ENCODE data around the gene COL6A1.
"Not testable (repeated sequence)": the region's sequence is repeated elsewhere in the genome, so short reads cannot be mapped to it uniquely, and the experiment has no call there.

COL6A1 gene

DNA sequence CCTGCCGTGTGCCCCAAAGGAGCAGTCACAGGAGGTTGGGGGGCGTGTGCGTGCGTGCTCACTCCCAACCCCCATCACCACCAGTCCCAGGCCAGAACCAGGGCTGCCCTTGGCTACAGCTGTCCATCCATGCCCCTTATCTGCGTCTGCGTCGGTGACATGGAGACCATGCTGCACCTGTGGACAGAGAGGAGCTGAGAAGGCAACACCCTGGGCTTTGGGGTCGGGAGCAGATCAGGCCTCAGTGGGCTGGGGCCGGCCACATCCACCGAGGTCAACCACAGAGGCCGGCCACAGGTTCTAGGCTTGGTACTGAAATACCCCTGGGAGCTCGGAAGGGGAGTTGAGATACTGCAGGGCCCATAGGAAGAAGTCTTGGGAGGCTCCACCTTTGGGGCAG is 23.5 kb downstream of the COL6A1 start:
- TF ChIP-seq ZFX (IDR thresholded peaks at IDR 0.05; ENCODE audit: borderline replicate concordance), result no peak
- TF ChIP-seq, protein P1, sequence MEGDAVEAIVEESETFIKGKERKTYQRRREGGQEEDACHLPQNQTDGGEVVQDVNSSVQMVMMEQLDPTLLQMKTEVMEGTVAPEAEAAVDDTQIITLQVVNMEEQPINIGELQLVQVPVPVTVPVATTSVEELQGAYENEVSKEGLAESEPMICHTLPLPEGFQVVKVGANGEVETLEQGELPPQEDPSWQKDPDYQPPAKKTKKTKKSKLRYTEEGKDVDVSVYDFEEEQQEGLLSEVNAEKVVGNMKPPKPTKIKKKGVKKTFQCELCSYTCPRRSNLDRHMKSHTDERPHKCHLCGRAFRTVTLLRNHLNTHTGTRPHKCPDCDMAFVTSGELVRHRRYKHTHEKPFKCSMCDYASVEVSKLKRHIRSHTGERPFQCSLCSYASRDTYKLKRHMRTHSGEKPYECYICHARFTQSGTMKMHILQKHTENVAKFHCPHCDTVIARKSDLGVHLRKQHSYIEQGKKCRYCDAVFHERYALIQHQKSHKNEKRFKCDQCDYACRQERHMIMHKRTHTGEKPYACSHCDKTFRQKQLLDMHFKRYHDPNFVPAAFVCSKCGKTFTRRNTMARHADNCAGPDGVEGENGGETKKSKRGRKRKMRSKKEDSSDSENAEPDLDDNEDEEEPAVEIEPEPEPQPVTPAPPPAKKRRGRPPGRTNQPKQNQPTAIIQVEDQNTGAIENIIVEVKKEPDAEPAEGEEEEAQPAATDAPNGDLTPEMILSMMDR (IDR thresholded peaks at IDR 0.05), result no peak
- H3K27ac ChIP-seq, result no peak overlapping the region

DNA sequence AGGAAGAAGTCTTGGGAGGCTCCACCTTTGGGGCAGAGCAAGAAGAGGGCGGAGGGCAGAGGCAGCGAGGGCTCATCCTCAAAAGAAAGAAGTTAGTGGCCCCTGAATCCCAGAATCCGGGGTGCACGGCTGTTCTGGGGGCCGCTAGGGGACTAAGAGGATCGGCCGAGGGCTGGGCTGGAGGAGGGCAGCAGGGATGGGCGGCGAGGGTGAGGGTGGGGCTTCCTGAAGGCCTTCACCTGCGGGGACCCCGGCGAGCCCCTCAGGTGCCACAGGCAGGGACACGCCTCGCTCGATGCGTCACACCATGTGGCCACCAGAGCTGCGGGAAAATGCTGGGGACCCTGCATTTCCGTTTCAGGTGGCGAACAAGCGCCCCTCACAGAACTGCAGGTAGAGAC is 23.9 kb downstream of the COL6A1 start:
- H3K27ac ChIP-seq, result no peak overlapping the region
- TF ChIP-seq, protein P1 (IDR thresholded peaks at IDR 0.05), result no peak
- TF ChIP-seq ZFX (IDR thresholded peaks at IDR 0.05; ENCODE audit: borderline replicate concordance), result no peak

DNA sequence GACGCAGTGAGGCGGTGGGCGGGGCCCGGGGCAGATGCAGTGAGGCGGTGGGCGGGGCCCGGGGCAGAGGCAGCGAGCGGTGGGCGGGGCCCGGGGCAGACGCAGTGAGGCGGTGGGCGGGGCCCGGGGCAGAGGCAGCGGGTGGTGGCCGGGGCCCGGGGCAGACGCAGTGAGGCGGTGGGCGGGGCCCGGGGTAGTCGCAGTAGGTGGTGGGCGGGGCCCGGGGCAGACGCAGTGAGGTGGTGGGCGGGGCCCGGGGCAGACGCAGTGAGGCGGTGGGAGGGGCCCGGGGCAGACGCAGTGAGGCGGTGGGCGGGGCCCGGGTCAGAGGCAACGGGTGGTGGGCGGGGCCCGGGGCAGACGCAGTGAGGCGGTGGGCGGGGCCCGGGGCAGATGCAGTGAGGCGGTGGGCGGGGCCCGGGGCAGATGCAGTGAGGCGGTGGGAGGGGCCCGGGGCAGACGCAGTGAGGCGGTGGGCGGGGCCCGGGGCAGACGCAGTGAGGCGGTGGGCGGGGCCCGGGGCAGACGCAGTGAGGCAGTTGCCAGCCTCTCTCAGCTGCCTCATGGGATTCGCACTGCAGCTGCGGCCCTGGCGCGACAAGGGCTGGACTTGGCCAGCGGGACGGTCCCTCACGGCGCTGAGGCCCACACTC is 24.4 kb downstream of the COL6A1 start:
- H3K27ac ChIP-seq, result not testable (repeated sequence)

DNA sequence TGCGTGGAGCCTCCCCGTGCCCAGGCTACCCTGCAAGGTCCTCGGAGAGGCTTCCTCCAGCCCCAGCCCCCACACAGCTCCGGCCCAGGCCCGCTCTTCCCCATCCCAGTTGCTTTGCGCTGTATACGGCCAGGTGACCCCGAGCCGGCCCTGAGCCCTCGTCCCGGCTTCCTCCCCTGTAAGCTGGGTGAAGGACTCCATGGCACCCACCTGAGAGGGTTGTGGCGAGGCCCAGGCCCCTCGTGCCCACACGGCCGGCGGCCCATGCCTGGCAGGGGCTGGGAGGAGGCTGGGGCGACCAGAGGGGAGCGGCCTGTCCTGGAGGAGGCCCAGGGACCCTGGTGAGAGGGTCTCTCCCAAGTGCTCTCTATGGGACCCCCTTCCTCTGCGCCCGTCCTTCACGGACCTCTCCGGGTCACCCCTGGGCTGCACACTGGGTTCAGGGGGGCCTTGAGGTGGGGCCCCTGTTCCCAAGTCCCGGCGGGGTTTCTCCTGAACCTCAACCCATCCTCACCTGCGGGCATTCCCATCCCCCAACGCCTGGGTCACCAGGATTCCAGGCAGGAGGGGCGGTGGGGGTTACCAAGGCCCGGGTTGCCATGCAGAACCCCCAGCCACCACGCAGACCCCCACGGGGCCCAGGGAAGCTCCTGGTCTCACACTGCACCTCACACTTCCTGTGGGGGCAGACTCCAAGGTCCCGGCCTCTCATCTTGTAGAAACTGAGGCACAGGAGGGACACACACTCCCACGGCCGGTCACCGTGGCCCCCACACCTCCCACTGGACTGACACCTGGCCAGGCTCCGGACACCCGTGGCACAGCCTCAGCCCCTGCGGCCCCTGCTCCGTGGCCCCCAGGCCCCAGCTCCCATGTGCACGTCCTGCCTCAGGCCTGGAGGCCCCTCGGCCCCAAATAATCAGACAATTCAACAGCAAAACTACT is 25.2 kb downstream of the COL6A1 start:
- H3K27ac ChIP-seq, result no peak overlapping the region
- TF ChIP-seq, protein P1 (IDR thresholded peaks at IDR 0.05), result no peak
- no peak for TF ChIP-seq ZFX (IDR thresholded peaks at IDR 0.05; ENCODE audit: borderline replicate concordance)

DNA sequence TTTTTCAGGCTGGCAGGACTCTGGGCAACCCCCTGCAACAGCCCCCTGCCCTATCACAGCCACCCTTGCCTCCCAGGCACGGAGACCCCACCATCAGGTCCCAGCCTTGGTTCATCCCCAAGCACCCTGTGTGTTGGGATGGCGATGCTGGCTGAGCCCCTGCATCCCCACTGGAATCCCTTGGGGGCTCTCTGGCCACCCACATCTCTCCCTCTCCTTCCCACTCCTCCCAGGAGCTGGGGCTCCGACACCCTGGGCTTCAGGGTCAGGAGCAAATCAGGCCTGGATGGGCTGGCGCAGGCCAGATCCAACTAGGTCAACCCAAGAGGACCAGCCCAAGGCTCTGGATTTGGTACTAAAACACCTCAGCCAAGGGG is 25.9 kb downstream of the COL6A1 start:
- TF ChIP-seq, protein P1 (IDR thresholded peaks at IDR 0.05), result no peak
- no peak for TF ChIP-seq ZFX (IDR thresholded peaks at IDR 0.05; ENCODE audit: borderline replicate concordance)
- no peak overlapping the region for H3K27ac ChIP-seq

DNA sequence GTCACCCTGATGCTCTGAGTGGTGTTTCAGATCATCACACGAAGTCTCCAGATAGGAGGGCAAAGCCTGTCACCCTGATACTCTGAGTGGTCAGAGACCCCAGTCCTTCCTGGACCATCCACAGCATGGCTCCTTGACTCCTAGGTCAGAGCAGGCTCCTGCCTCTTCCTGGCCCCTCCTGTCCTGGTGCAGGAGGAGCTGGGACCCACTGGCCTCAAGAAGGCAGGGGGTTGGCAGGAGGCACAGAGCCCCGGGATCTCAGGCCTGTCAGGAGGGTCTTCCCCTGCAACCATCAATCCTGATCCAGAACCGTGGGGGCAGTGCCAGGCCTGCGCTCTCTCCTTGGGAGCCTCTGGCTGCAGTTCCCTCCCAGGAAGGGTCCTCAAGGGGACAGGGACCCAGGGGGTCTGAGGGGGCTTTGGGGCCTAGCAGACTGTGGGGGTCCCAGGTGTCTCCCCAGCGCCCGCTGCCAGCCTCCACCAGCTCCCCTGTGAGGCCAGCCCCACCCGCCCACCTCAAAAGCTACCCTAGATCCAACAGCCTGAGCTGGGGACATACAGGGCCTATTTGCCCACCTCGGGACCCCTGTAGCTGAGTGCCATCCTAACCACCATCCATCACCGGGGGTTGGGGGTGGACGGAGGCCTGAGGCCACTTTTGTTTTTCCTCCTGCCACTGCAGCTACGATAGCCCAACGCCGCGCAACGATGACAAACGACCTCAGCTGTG is 27.5 kb downstream of the COL6A1 start:
- H3K27ac ChIP-seq, result no peak overlapping the region
- no peak for TF ChIP-seq ZFX (IDR thresholded peaks at IDR 0.05; ENCODE audit: borderline replicate concordance)
- TF ChIP-seq, protein P1 (IDR thresholded peaks at IDR 0.05), result no peak

DNA sequence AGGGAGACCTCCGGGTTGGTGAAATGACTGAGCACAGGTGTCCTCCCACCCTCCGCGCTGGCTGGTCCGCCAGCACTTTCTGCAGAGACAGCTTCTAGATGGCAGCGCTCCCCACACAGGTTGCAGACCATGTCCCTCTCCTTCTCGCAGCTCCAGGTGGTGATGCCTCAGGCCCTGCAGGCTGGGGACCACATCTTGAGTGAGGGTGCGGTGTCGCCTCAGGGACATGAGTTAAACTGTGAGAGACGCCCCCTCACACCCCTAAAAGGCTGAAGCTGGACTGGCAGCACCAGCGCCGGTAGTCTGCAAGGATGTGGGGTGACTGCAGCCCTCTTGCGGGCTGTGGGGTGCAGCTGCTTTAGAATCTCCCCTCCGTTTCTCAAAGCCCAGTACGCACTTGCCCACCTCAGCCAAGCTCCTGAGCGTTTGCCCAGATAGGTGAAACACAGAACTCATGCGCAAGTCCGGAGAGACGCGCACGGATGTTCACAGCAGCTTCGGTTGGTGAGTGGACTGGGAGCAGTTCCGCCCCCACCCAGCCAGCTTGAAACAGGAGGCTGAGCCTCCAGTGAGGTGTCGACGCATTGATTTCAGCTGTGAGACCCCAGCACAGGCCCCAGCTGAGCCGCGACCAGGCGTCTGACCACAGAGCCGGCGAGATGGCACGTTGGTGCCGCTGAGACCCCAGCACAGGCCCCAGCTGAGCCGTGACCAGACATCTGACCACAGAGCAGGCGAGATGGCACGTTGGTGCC is 28.6 kb downstream of the COL6A1 start:
- no peak overlapping the region for H3K27ac ChIP-seq
- TF ChIP-seq, protein P1 (IDR thresholded peaks at IDR 0.05), result no peak
- TF ChIP-seq ZFX (IDR thresholded peaks at IDR 0.05; ENCODE audit: borderline replicate concordance), result no peak

Measured in 22Rv1 (cell line).